NCI-H774 (cell line): ENCODE data around the gene BCL6.

Experiments
- DNase-seq: peaks from one replicate; lab custom pipeline; 2025; lab: John Stamatoyannopoulos, UW

Gene BCL6

GRCh38 chr3:187673012-187673411 lies 72.3 kb downstream of the BCL6 start:
- DNase-seq: no peak
